Upper lobe of left lung (tissue), 4 donors: ENCODE data around the gene KRAS.

Experiments
- CTCF ChIP-seq, 6 experiments: fragments of 450-650 bp in 4 of 6; fragments of 200-600 bp in 2 of 6; sonication (generic) in 2 of 6; IDR thresholded peaks; one replicate each; pipeline ENCODE4 v1.5.1; 2016 to 2019; ENCODE audit warnings: antibody characterized with exemption in 6 of 6
- POLR2AphosphoS5 ChIP-seq, 2 donors: sonication (generic); formaldehyde crosslinking; IDR thresholded peaks; one replicate each; pipeline ENCODE4 v1.5.1; 2017; ENCODE audit warnings: antibody characterized with exemption in 2 of 2

- TF ChIP-seq POLR2AphosphoS5 (IDR thresholded peaks at IDR 0.05) = no peak
- TF ChIP-seq CTCF (IDR thresholded peaks at IDR 0.05) = no peak
Observed at GRCh38 chr12:25257590-25258324, 7.0 kb upstream of the KRAS start.
